Spleen (tissue), 11 donors: ENCODE results near the gene CDC42SE1. TPM values are rescaled to one million over a fixed set of nuclear protein-coding genes. Genes with fewer than 3 reads are reported as not detected.

Experiments used
- DNase-seq: peaks from one replicate; pipeline ENCODE4 v3.0.0-alpha.2; 2020
- H3K27ac ChIP-seq, 8 donors: fragments of 200-600 bp; sonication (generic) in 7 of 8; 1 replicate in 4 of 8; 2 replicates in 4 of 8; pipeline versions ENCODE4 v1.5.0 to v1.8.0; 2016 to 2021; ENCODE audit warnings: inconsistent platforms in 4 of 8, mild to moderate bottlenecking in 4 of 8, moderate library complexity in 1 of 8
- H3K27me3 ChIP-seq, 7 donors: fragments of 200-600 bp; sonication (generic) in 6 of 7; replicated peaks in 1 of 7; 1 replicate in 4 of 7; 2 replicates in 3 of 7; pipeline versions ENCODE4 v1.5.0 to v1.8.0; 2016 to 2021; ENCODE audit warnings: inconsistent platforms in 3 of 7, mild to moderate bottlenecking in 1 of 7
- H3K36me3 ChIP-seq, 6 donors: fragments of 200-600 bp; sonication (generic) in 5 of 6; 1 replicate in 4 of 6; 2 replicates in 2 of 6; pipeline versions ENCODE4 v1.5.0 to v1.8.0; 2016 to 2021; ENCODE audit warnings: inconsistent platforms in 2 of 6
- H3K4me1 ChIP-seq, 6 donors: fragments of 200-600 bp; sonication (generic) in 5 of 6; 1 replicate in 3 of 6; 2 replicates in 3 of 6; pipeline versions ENCODE4 v1.5.0 to v1.8.0; 2016 to 2021; ENCODE audit warnings: inconsistent platforms in 3 of 6
- H3K4me3 ChIP-seq, 8 donors: fragments of 200-600 bp; sonication (generic) in 7 of 8; 1 replicate in 4 of 8; 2 replicates in 4 of 8; pipeline versions ENCODE4 v1.5.0 to v1.8.0; 2016 to 2021; ENCODE audit warnings: inconsistent platforms in 4 of 8, mild to moderate bottlenecking in 4 of 8, moderate library complexity in 2 of 8
- H3K9me3 ChIP-seq, 8 donors: fragments of 200-600 bp; sonication (generic) in 7 of 8; 1 replicate in 4 of 8; 2 replicates in 4 of 8; pipeline versions ENCODE4 v1.5.0 to v1.8.0; 2016 to 2021; ENCODE audit warnings: inconsistent platforms in 4 of 8
- POLR2A ChIP-seq, 3 donors: fragments of 450-650 bp; IDR thresholded peaks; one replicate each; pipeline ENCODE4 v1.5.1; 2017; ENCODE audit warnings: antibody characterized with exemption in 3 of 3, mild to moderate bottlenecking in 1 of 3
- POLR2AphosphoS5 ChIP-seq, 3 donors: sonication (generic); formaldehyde crosslinking; IDR thresholded peaks; one replicate each; pipeline ENCODE4 v1.5.1; 2017; ENCODE audit warnings: antibody characterized with exemption in 3 of 3
- WGBS, 5 donors: extraction: QIAGEN DNeasy Blood & Tissue Kit in 3 of 5; methylation state at CpG; one replicate each; pipeline versions ENCODE4 v1.1.5 to v1.1.7; 2013 to 2018; 5-methylcytosine and 5-hydroxymethylcytosine counted together
- intact Hi-C: fragments of 100-400 bp; cut with DNase I; formaldehyde crosslinking; loops from one replicate; pipeline ENCODE4 v1.15.0; 2023; ENCODE audit warnings: low total_unique reads
- polyA plus RNA-seq, 3 donors: library from polyadenylated mRNA; stranded (reverse); fragments of 200-250 nt; gene quantifications; one replicate each; pipeline ENCODE4 v1.2.1, GENCODE V29; 2013
- total RNA-seq, 7 donors: library from RNA; depleted of rRNA in 3 of 7; stranded (reverse); fragments of >200 nt in 3 of 7; fragmentation: NEBNext Ultra II Directional in 4 of 7; extraction: Animal tissue kit (Norgen Biotek cat#: 25700) in 4 of 7; gene quantifications; one replicate each; pipeline versions ENCODE4 v1.1.0 to v1.2.1, GENCODE V29; 2016 to 2021
- TF ChIP-seq, protein P1 (sequence below), 11 experiments: fragments of 200-600 bp in 7 of 11; fragments of 450-650 bp in 4 of 11; sonication (generic) in 4 of 11; IDR thresholded peaks in 8 of 11; conservative IDR thresholded peaks in 3 of 11; 1 replicate in 7 of 11; 2 replicates in 4 of 11; pipeline versions ENCODE4 v1.4.0 to v1.8.0; 2016 to 2021; ENCODE audit warnings: antibody characterized with exemption in 11 of 11, inconsistent platforms in 4 of 11, mild to moderate bottlenecking in 1 of 11
- donor health status: healthy with polysubstance abuse.
- donor health status: DM: no; HTN: no; CAD: no; lungs with moderate emphysema.
- donor health status: DM: no; HTN: no; CAD: no.
- donor health status: Bipolar disorder and iron deficiency.
- donor health status: healthy.
- donor health status: DM: no; HTN: no; CAD: no.
- donor health status: DM: yes; HTN: yes; CAD: no.

CDC42SE1 gene
- total and polyA plus RNA-seq, 10 donors = 57.0 to 245 (median 188) TPM

DNA sequence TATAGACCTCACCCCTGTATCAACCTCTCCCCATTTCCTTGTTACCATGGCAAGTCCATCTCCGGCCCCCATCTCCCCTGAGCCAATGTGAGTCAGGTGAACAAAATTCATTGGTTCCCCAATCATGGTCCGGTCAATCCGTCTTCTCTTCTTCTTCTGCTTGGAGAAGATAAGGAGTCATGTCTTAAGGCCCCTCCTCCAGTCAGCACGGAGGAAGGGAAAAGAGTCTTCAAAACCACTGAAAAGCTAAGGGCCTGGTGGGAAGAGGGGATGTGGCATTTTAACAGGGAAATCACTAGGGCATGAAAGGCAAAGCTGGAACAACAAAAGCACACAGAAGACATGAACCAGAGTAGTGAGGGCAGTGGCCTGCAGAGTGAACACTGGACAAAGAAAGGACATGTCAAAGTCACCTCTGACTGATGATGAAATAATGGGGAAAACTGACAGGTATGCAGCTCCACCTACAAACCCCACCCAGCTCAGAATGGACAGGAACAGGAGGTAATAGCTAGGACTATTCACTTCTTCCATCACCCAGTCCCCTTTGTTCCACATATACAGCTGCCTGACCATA lies 4.4 kb downstream of the CDC42SE1 start:
- 84 to 92% (median 87%) methylated on average over 4 of the region's 4 CpGs for WGBS, 5 donors
- Histone ChIP-seq H3K27me3 (no peaks in the 10 kb centered on the region), H3K36me3 (peaks cover 15 to 73% (median 51%) of the 10 kb centered on the region in 6 donors), H3K4me1 (peaks cover 26 to 88% (median 57%) of the 10 kb centered on the region in 6 donors), H3K27ac (peak overlapping the region; percentile 76 to 99 (median 96)), H3K4me3 (peak overlapping the region in 6 of 8 donors; percentile 70 to 93 (median 82)), H3K9me3 (no peaks in the 10 kb centered on the region)
- TF ChIP-seq POLR2A (IDR thresholded peaks at IDR 0.05) (no peak), POLR2AphosphoS5 (IDR thresholded peaks at IDR 0.05) (no peak)
- TF ChIP-seq, protein P1, sequence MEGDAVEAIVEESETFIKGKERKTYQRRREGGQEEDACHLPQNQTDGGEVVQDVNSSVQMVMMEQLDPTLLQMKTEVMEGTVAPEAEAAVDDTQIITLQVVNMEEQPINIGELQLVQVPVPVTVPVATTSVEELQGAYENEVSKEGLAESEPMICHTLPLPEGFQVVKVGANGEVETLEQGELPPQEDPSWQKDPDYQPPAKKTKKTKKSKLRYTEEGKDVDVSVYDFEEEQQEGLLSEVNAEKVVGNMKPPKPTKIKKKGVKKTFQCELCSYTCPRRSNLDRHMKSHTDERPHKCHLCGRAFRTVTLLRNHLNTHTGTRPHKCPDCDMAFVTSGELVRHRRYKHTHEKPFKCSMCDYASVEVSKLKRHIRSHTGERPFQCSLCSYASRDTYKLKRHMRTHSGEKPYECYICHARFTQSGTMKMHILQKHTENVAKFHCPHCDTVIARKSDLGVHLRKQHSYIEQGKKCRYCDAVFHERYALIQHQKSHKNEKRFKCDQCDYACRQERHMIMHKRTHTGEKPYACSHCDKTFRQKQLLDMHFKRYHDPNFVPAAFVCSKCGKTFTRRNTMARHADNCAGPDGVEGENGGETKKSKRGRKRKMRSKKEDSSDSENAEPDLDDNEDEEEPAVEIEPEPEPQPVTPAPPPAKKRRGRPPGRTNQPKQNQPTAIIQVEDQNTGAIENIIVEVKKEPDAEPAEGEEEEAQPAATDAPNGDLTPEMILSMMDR (IDR thresholded peaks at IDR 0.05 in 8 of 11, conservative IDR thresholded peaks at IDR 0.05 in 3 of 11) = no peak
- intact Hi-C loops = no loop called here
- DNase-seq = no peak

DNA sequence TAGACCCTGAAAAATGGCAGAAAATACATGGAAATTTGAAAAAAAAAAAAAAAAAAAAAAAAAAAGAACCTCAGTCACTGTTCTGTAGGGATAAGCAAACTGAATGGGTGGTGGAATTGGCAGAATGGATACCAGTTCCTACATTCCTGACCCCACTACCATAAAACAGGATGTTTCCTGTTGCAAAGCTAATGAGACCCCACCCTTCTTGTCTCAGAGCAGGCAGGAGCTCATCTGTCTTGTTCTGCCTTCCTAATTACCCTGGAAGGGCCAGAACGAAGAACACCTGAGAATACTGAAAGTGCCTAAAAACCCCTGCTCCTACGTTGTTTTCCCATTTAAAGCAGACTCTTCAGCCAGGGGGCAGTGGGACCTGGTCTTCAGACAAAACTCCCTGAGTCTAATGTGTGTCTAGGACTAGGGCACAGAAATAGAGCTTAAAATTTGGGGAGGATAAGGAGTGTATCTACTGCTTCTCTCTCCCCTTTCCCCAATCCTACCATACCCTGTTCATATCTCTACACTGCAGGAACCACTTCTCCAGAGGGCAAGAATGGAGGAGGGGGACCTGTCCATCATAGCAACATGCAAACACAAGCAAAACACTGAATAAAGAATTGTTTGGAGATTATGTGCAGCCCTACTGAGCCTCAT lies 7.9 kb downstream of the CDC42SE1 start:
- H3K27ac ChIP-seq = peak overlapping the region in 3 of 8 donors; percentile 30 to 99 (median 30)
- 77 to 86% (median 83%) methylated on average over 2 of the region's 2 CpGs for WGBS, 5 donors
- TF ChIP-seq, protein P1 (IDR thresholded peaks at IDR 0.05 in 8 of 11, conservative IDR thresholded peaks at IDR 0.05 in 3 of 11) = no peak
- peak in 1 of 3 donors; percentile 62 for TF ChIP-seq POLR2AphosphoS5 (IDR thresholded peaks at IDR 0.05)
- H3K4me3 ChIP-seq = no peak overlapping the region
- intact Hi-C loops = no loop called here
- H3K4me1 ChIP-seq = peaks cover 23 to 96% (median 58%) of the 10 kb centered on the region in 6 donors
- DNase-seq = no peak
- no peaks in the 10 kb centered on the region for H3K27me3 ChIP-seq
- no peaks in the 10 kb centered on the region for H3K9me3 ChIP-seq
- peaks cover 15 to 68% (median 51%) of the 10 kb centered on the region in 6 donors for H3K36me3 ChIP-seq

DNA sequence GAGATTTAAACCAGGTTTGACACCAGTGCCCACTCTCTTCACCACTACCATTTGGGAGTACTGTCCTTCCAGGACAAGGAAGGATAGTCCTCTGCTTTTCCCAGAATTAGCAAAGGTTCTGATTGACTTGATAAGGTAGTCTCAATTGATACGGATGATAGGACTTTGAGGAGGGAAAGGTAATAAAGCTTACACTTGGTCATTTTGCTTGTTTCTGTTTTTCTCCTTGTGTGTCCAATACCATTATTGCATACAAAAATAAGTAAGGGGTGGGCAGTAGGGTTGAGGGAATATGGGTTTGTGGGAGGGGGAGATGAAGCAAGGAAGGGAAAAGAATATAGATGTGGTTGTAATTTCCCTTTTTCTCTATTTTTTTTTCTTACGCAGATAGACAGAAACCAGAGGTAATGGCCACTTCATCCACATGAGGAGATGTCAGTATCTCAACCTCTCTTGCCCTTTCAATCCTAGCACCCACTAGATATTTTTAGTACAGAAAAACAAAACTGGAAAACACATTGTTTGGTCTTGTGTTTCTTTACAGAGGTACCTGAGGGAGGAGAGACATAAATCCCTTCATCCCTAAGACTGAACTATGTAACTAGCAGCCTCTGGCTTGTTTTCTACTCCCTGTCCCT lies 9.3 kb downstream of the CDC42SE1 start:
- H3K36me3 ChIP-seq = peaks cover 15 to 56% (median 40%) of the 10 kb centered on the region in 6 donors
- TF ChIP-seq, protein P1 (IDR thresholded peaks at IDR 0.05 in 8 of 11, conservative IDR thresholded peaks at IDR 0.05 in 3 of 11) = no peak
- TF ChIP-seq POLR2AphosphoS5 (IDR thresholded peaks at IDR 0.05) (no peak), POLR2A (IDR thresholded peaks at IDR 0.05) (no peak)
- no peak for DNase-seq
- peaks cover 10 to 85% (median 45%) of the 10 kb centered on the region in 6 donors for H3K4me1 ChIP-seq
- no peak overlapping the region for H3K4me3 ChIP-seq
- intact Hi-C loops = no loop called here
- 72 to 95% (median 89%) methylated on average over 2 of the region's 2 CpGs for WGBS, 5 donors
- H3K27ac ChIP-seq = peak overlapping the region in 4 of 8 donors; percentile 10 to 99 (median 88)
- no peaks in the 10 kb centered on the region for H3K27me3 ChIP-seq
- H3K9me3 ChIP-seq = no peaks in the 10 kb centered on the region

DNA sequence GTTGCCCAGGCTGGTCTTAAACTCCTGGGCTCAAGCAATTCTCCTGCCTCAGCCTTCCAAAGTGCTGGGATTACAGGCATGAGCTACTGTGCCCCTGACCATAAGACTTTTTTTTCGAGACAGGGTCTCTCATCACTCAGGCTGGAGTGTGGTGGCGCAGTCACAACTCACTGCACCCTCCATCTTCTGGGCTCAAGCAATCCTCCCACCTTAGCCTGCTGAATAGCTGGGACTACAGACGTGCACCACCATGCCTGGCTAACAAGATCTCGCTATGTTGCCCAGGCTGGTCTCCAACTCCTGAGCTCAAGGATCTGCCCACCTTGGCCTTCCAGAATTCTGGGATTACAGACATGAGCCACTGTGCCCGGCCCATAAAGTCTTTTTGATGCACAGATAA lies 10.0 kb downstream of the CDC42SE1 start:
- H3K36me3 ChIP-seq = peaks cover 15 to 49% (median 33%) of the 10 kb centered on the region in 6 donors
- peaks cover 6 to 78% (median 39%) of the 10 kb centered on the region in 6 donors for H3K4me1 ChIP-seq
- peak overlapping the region in 4 of 8 donors; percentile 10 to 99 (median 88) for H3K27ac ChIP-seq
- 87 to 94% (median 91%) methylated on average over 5 of the region's 5 CpGs for WGBS, 5 donors
- no peaks in the 10 kb centered on the region for H3K27me3 ChIP-seq
- H3K9me3 ChIP-seq = no peaks in the 10 kb centered on the region
- TF ChIP-seq POLR2A (IDR thresholded peaks at IDR 0.05) (no peak), POLR2AphosphoS5 (IDR thresholded peaks at IDR 0.05) (peak in 2 of 3 donors; percentile 74 to 84)
- TF ChIP-seq, protein P1 (IDR thresholded peaks at IDR 0.05 in 8 of 11, conservative IDR thresholded peaks at IDR 0.05 in 3 of 11) = no peak
- H3K4me3 ChIP-seq = no peak overlapping the region
- DNase-seq = no peak
- intact Hi-C loops = no loop called here
